Osteocyte (in vitro differentiated cells): ENCODE data around the gene SMYD4. TPM values are rescaled to one million over a fixed set of nuclear protein-coding genes. Genes with fewer than 3 reads are reported as not detected.
"Not testable (repeated sequence)": the region's sequence is repeated elsewhere in the genome, so short reads cannot be mapped to it uniquely, and the experiment has no call there.

Experiments
- DNase-seq: peaks from one replicate; pipeline ENCODE4 v3.0.0; 2021; ENCODE audit warnings: mixed read lengths; ENCODE audit not compliant: unreplicated experiment; ENCODE audit errors: extremely low spot score
- H3K27ac Mint-ChIP-seq: one replicate; pipeline ENCODE4 v1.8.0; 2021; ENCODE audit warnings: mild to moderate bottlenecking, mixed read lengths; ENCODE audit not compliant: unreplicated experiment
- H3K27me3 Mint-ChIP-seq: one replicate; pipeline ENCODE4 v1.8.0; 2021; ENCODE audit warnings: mixed read lengths; ENCODE audit not compliant: unreplicated experiment
- H3K36me3 Mint-ChIP-seq: one replicate; pipeline ENCODE4 v1.8.0; 2021; ENCODE audit warnings: mixed read lengths; ENCODE audit not compliant: unreplicated experiment
- H3K4me1 Mint-ChIP-seq: one replicate; pipeline ENCODE4 v1.8.0; 2021; ENCODE audit warnings: mixed read lengths; ENCODE audit not compliant: unreplicated experiment
- H3K4me3 Mint-ChIP-seq: one replicate; pipeline ENCODE4 v1.8.0; 2021; ENCODE audit warnings: mild to moderate bottlenecking, moderate library complexity, mixed read lengths; ENCODE audit not compliant: unreplicated experiment
- H3K9me3 Mint-ChIP-seq: one replicate; pipeline ENCODE4 v1.8.0; 2021; ENCODE audit warnings: mixed read lengths; ENCODE audit not compliant: unreplicated experiment
- total RNA-seq: library from RNA; stranded (reverse); gene quantifications from 2 replicates; pipeline ENCODE4 v1.2.1, GENCODE V29; 2021
- TF ChIP-seq, protein P1 (sequence below): fragments of 200-600 bp; sonication (generic); IDR thresholded peaks from 2 replicates; pipeline ENCODE4 v1.5.0; 2021; ENCODE audit warnings: antibody characterized with exemption, mild to moderate bottlenecking, moderate library complexity

Gene SMYD4
- total RNA-seq, 1 donor from 2014 or later, result 11.2 TPM

DNA sequence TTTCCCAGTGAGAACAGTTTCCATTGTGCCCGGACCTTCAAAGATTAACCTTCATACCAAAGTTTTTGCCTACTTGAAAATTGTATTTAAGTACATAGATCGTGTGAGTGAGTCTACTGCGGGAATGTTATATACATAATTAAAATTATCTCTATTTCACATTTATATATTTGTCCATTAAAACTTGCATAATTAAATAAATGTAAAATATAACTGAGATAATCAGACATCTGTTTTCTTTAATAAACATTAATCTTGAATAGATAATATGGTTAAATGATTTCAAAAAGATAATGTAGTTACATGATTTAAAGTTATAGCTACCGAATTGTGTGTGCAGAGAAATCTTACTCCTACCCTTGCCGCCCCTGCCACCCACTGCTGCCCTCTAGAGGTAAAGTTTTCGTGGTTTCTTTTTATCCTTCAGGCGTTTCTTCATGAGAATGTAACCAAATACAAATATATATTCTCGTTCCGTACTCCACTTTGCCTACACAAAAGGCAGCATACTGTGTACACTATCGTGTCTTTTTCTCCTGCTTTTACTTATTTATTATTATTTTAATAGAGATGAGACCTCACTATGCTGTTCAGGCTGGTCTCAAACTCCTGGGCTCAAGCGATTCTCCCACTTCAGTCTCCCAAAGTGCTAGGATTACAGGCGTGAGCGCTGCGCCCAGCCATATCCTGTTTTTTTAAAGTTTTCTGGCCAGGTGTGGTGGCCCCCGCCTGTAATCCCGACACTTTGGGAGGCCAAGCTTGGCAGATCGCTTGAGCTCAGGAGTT is 35.7 kb upstream of the SMYD4 start:
- Mint-ChIP-seq H3K27ac (no peak overlapping the region), H3K4me3 (no peak overlapping the region), H3K4me1 (no peaks in the 10 kb centered on the region), H3K27me3 (no peaks in the 10 kb centered on the region), H3K36me3 (peaks cover 2% of the 10 kb centered on the region), H3K9me3 (no peaks in the 10 kb centered on the region)
- peak; percentile 57 for DNase-seq
- TF ChIP-seq, protein P1, sequence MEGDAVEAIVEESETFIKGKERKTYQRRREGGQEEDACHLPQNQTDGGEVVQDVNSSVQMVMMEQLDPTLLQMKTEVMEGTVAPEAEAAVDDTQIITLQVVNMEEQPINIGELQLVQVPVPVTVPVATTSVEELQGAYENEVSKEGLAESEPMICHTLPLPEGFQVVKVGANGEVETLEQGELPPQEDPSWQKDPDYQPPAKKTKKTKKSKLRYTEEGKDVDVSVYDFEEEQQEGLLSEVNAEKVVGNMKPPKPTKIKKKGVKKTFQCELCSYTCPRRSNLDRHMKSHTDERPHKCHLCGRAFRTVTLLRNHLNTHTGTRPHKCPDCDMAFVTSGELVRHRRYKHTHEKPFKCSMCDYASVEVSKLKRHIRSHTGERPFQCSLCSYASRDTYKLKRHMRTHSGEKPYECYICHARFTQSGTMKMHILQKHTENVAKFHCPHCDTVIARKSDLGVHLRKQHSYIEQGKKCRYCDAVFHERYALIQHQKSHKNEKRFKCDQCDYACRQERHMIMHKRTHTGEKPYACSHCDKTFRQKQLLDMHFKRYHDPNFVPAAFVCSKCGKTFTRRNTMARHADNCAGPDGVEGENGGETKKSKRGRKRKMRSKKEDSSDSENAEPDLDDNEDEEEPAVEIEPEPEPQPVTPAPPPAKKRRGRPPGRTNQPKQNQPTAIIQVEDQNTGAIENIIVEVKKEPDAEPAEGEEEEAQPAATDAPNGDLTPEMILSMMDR, result peak; percentile 63

DNA sequence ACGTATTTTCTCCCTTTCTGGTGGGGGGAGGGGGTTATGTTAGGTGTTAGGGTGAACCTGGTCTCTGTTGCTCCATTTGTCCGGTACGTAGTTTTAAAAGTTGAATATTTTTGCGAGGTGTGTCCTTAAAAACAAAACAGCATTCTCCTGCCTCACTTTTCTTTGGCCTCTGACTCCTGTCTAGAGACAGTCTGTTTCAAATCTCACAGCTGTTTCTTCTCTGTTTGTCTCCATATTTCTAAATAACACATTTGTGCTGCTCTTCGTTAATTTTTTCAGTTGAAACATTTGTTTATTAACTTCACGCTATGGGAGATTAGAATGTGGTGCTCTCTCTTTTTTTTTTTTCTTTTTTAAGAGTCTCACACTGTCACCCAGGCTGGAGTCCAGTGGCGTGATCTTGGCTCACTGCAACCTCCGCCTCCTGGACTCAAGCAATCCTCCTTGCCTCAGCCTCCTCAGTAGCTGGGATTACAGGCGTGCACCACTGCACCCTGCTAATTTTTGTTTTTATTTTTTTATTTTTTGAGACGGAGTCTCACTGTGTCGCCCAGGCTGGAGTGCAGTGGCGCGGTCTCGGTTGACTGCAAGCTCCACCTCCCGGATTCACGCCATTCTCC is 31.8 kb upstream of the SMYD4 start:
- TF ChIP-seq, protein P1, result no peak
- no peaks in the 10 kb centered on the region for H3K4me1 Mint-ChIP-seq
- no peak overlapping the region for H3K4me3 Mint-ChIP-seq
- peaks cover 9% of the 10 kb centered on the region for H3K36me3 Mint-ChIP-seq
- no peak overlapping the region for H3K27ac Mint-ChIP-seq
- DNase-seq, result peak; percentile 54
- H3K27me3 Mint-ChIP-seq, result no peaks in the 10 kb centered on the region
- no peaks in the 10 kb centered on the region for H3K9me3 Mint-ChIP-seq

DNA sequence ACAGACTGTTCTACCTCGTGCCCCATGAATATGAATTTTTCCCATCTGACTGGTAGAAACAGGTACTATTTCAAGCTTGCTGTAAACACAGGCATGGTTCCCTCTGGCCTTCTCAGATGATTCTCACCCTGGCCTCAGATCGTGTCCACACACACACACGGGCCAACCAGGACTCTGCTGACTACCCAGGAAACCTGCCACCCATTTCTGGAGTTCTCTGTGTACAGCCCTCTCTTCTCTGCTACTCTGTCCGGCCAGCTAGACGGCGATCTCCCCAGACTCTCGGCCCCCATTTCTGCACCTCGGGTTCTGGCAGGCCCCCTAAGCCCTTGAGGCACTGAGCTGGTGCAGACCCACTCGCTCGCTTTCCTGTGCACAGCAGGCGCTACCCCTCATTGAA is 31.3 kb upstream of the SMYD4 start:
- DNase-seq, result no peak
- no peak overlapping the region for H3K27ac Mint-ChIP-seq
- H3K27me3 Mint-ChIP-seq, result no peaks in the 10 kb centered on the region
- H3K4me1 Mint-ChIP-seq, result no peaks in the 10 kb centered on the region
- TF ChIP-seq, protein P1, result no peak
- no peak overlapping the region for H3K4me3 Mint-ChIP-seq
- no peaks in the 10 kb centered on the region for H3K9me3 Mint-ChIP-seq
- peaks cover 9% of the 10 kb centered on the region for H3K36me3 Mint-ChIP-seq

DNA sequence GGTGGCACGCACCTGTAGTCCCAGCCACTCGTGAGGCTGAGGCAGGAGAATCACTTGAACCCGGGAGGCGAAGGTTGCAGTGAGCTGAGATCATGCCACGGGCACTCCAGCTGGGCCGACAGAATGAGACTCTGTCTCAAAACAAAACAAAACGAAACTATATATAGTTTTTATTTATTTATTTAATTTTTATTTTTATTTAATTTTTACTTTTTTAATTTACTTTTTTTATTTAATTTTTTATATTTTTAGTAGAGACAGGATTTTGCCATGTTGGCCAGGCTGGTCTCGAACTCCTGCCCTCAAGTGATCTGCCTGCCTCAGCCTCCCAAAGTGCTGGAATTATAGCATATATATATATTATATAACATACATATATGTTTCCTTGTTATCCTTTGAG is 26.8 kb upstream of the SMYD4 start:
- H3K9me3 Mint-ChIP-seq, H3K4me1 Mint-ChIP-seq, H3K27ac Mint-ChIP-seq, H3K4me3 Mint-ChIP-seq, H3K27me3 Mint-ChIP-seq, DNase-seq: not testable (repeated sequence)
- peaks cover 18% of the 10 kb centered on the region for H3K36me3 Mint-ChIP-seq

DNA sequence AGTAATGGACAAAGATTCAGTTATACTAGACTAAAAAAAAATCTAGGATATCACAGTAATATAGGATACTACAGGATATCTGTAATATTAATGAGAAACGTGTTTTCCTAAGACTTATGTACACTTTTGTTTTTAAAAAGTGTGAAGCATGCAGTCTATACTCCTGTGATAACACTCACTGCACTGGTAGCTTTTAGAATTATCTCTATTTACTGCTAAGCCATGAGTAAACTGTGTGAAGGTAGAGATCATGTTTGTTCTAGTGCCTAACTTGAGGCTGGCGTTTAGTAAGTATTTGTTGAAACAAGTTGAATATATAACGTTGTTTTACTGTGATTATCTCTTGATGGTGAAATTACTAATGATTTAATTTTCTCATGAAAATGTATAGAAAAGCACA is 24.0 kb upstream of the SMYD4 start:
- H3K36me3 Mint-ChIP-seq, result peaks cover 13% of the 10 kb centered on the region
- no peak overlapping the region for H3K4me3 Mint-ChIP-seq
- DNase-seq, result no peak
- TF ChIP-seq, protein P1, result no peak
- no peaks in the 10 kb centered on the region for H3K4me1 Mint-ChIP-seq
- no peaks in the 10 kb centered on the region for H3K9me3 Mint-ChIP-seq
- no peaks in the 10 kb centered on the region for H3K27me3 Mint-ChIP-seq
- no peak overlapping the region for H3K27ac Mint-ChIP-seq
